Endothelial cell of umbilical vein (primary cell): ENCODE results near the gene SELPLG. TPM values are rescaled to one million over a fixed set of nuclear protein-coding genes. Genes with fewer than 3 reads are reported as not detected.

Experiments
- BruUV-seq: library from RNA; stranded (reverse); fragments of 400-500 nt; replicated peaks from 2 replicates; lab custom pipeline; 2021; lab: Mats Ljungman, UMichigan
- CTCF ChIA-PET: fragments of 300-600, 350-600 bp; sonication (Branson Sonifier 250); formaldehyde crosslinking; loops from one replicate; lab custom pipeline; 2021; ENCODE audit warnings: antibody characterized with exemption, inconsistent platforms; lab: Charles Lee
- POLR2A ChIA-PET: fragments of 300-600, 350-600 bp; sonication (Branson Sonifier 250); formaldehyde crosslinking; loops from one replicate; lab custom pipeline; 2021; ENCODE audit warnings: antibody characterized with exemption, inconsistent platforms; lab: Charles Lee
- DNase-seq: peaks from one replicate; pipeline ENCODE4 v3.0.0-alpha.2; 2011; ENCODE audit warnings: low read depth, low spot score
- FAIRE-seq: peaks from 2 replicates; lab custom pipeline; 2011; peaks lifted over from hg19 to GRCh38; lab: Jason Lieb, UNC
- H2AFZ ChIP-seq: 2 replicates; pipeline ENCODE4 v1.6.0; 2012; ENCODE audit warnings: low read depth, low read length, control low read depth, inconsistent platforms
- H3K27ac ChIP-seq: 2 replicates; pipeline ENCODE4 v1.5.1; 2011; ENCODE audit warnings: low read depth, mild to moderate bottlenecking, control low read depth, low read length, moderate library complexity; ENCODE audit not compliant: insufficient read depth
- H3K27me3 ChIP-seq, 2 experiments: 2 replicates each; pipeline versions ENCODE4 v1.6.0 to v1.6.1; 2011; ENCODE audit warnings: low read length in 2 of 2, mixed read lengths in 1 of 2; ENCODE audit not compliant: control insufficient read depth in 2 of 2, insufficient read depth in 2 of 2
- H3K36me3 ChIP-seq, 2 experiments: 2 replicates in 1 of 2; 3 replicates in 1 of 2; pipeline ENCODE4 v1.5.1; 2011; ENCODE audit warnings: low read length in 2 of 2, mild to moderate bottlenecking in 1 of 2, moderate library complexity in 1 of 2; ENCODE audit not compliant: control insufficient read depth in 2 of 2, insufficient read depth in 2 of 2; ENCODE audit errors: extremely low read depth in 1 of 2
- H3K4me1 ChIP-seq: 3 replicates; pipeline ENCODE4 v1.5.1; 2011; ENCODE audit warnings: mild to moderate bottlenecking, low read length; ENCODE audit not compliant: control insufficient read depth, insufficient read depth; ENCODE audit errors: extremely low read depth
- H3K4me2 ChIP-seq: 2 replicates; pipeline ENCODE4 v1.6.1; 2011; ENCODE audit warnings: low read length, control low read depth, mixed read lengths; ENCODE audit not compliant: insufficient read depth
- H3K4me3 ChIP-seq, 3 experiments: fragments of 200-600 bp in 1 of 3; sonication (generic), shearing (Covaris generic) in 1 of 3; replicated peaks in 1 of 3; 2 replicates each; pipeline ENCODE4 v1.5.1; 2011 to 2016; ENCODE audit warnings: control low read depth in 3 of 3, low read length in 3 of 3, mild to moderate bottlenecking in 2 of 3, inconsistent platforms in 1 of 3, low read depth in 1 of 3, moderate library complexity in 1 of 3; ENCODE audit not compliant: insufficient read depth in 1 of 3
- H3K79me2 ChIP-seq: 2 replicates; pipeline ENCODE4 v1.6.0; 2012; ENCODE audit warnings: low read length, inconsistent platforms; ENCODE audit not compliant: control insufficient read depth, insufficient read depth
- H3K9ac ChIP-seq: replicated peaks from 2 replicates; pipeline ENCODE3; 2011; ENCODE audit warnings: low read length, control low read depth; ENCODE audit not compliant: insufficient read depth; ENCODE audit errors: extremely low read depth
- H3K9me1 ChIP-seq: replicated peaks from 3 replicates; pipeline ENCODE4 v1.6.0; 2011; ENCODE audit warnings: mild to moderate bottlenecking, low read length; ENCODE audit not compliant: control insufficient read depth, insufficient read depth; ENCODE audit errors: extremely low read depth
- H3K9me3 ChIP-seq: replicated peaks from 2 replicates; pipeline ENCODE4 v1.5.1; 2012; ENCODE audit warnings: low read length, inconsistent platforms; ENCODE audit not compliant: control insufficient read depth, insufficient read depth
- H4K20me1 ChIP-seq: replicated peaks from 2 replicates; pipeline ENCODE3; 2011; ENCODE audit warnings: mild to moderate bottlenecking, low read length; ENCODE audit not compliant: control insufficient read depth, insufficient read depth; ENCODE audit errors: extremely low read depth
- EZH2 ChIP-seq: IDR thresholded peaks from 2 replicates; pipeline ENCODE4 v1.6.1; 2012; ENCODE audit warnings: borderline replicate concordance, low read depth, mild to moderate bottlenecking, moderate library complexity, low read length, inconsistent platforms; ENCODE audit not compliant: severe bottlenecking
- FOS ChIP-seq: IDR thresholded peaks from 2 replicates; pipeline ENCODE4 v1.6.1; 2011; ENCODE audit warnings: mild to moderate bottlenecking, low read length, moderate library complexity, borderline replicate concordance; ENCODE audit not compliant: insufficient read depth
- GATA2 ChIP-seq: IDR thresholded peaks from 2 replicates; pipeline ENCODE4 v1.7.0; 2011; ENCODE audit warnings: low read depth, mild to moderate bottlenecking, moderate library complexity, mixed read lengths, low read length; ENCODE audit not compliant: insufficient read length, insufficient read depth
- JUN ChIP-seq: IDR thresholded peaks from 2 replicates; pipeline ENCODE4 v1.6.1; 2011; ENCODE audit warnings: borderline replicate concordance, low read depth; ENCODE audit not compliant: insufficient read length, insufficient read depth
- MYC ChIP-seq: IDR thresholded peaks from one replicate; pipeline ENCODE4 v1.6.1; 2011; ENCODE audit warnings: mild to moderate bottlenecking, low read depth, low read length
- POLR2A ChIP-seq: IDR thresholded peaks from 2 replicates; pipeline ENCODE4 v1.6.1; 2012; ENCODE audit warnings: low read depth, mild to moderate bottlenecking, control low read depth, low read length
- POLR2AphosphoS5 ChIP-seq: IDR thresholded peaks from 2 replicates; pipeline ENCODE4 v1.6.1; 2012; ENCODE audit warnings: low read depth, mild to moderate bottlenecking, control low read depth, low read length, moderate library complexity; ENCODE audit not compliant: insufficient read depth
- dilution Hi-C: fragments of 300-500 bp; cut with MboI; formaldehyde crosslinking; loops from one replicate; pipeline ENCODE4 v1.15.0; 2019; ENCODE audit warnings: low sequenced_read_pairs; ENCODE audit not compliant: extremely low pct_ligation_motif_present
- intact Hi-C: fragments of 100-400 bp; cut with micrococcal nuclease; formaldehyde crosslinking; loops from one replicate; pipeline ENCODE4 v1.10.0; 2022
- polyA plus RNA-seq, 4 experiments: library from polyadenylated mRNA; depleted of rRNA in 3 of 4; stranded (reverse) in 3 of 4; unstranded in 1 of 4; fragments of >200 nt; gene quantifications; 2 replicates each; pipeline versions ENCODE4 v1.2.1 to v1.2.3, GENCODE V29; 2011 to 2012; ENCODE audit warnings: missing spikeins in 1 of 4
- total RNA-seq: library from RNA; stranded (reverse); gene quantifications from 2 replicates; pipeline ENCODE4 v1.2.3, GENCODE V29; 2021
- TF ChIP-seq, protein P1 (sequence below): IDR thresholded peaks from 2 replicates; pipeline ENCODE4 v1.6.1; 2011; ENCODE audit not compliant: insufficient read depth, insufficient read length
- TF ChIP-seq, protein P2 (sequence below), 2 donors: IDR thresholded peaks; 1 replicate in 1 of 2; 2 replicates in 1 of 2; pipeline ENCODE4 v1.5.1; 2011; ENCODE audit warnings: low read length in 2 of 2, mild to moderate bottlenecking in 2 of 2, moderate library complexity in 2 of 2, control low read depth in 1 of 2, inconsistent platforms in 1 of 2, low read depth in 1 of 2; ENCODE audit not compliant: insufficient read depth in 1 of 2; ENCODE audit errors: extremely low read depth in 1 of 2

Gene SELPLG
- total and polyA plus RNA-seq, 2 donors (not counting 3 experiments of a cell fraction or from before 2014, with no cell fraction given): 1.0 to 1.2 TPM

DNA sequence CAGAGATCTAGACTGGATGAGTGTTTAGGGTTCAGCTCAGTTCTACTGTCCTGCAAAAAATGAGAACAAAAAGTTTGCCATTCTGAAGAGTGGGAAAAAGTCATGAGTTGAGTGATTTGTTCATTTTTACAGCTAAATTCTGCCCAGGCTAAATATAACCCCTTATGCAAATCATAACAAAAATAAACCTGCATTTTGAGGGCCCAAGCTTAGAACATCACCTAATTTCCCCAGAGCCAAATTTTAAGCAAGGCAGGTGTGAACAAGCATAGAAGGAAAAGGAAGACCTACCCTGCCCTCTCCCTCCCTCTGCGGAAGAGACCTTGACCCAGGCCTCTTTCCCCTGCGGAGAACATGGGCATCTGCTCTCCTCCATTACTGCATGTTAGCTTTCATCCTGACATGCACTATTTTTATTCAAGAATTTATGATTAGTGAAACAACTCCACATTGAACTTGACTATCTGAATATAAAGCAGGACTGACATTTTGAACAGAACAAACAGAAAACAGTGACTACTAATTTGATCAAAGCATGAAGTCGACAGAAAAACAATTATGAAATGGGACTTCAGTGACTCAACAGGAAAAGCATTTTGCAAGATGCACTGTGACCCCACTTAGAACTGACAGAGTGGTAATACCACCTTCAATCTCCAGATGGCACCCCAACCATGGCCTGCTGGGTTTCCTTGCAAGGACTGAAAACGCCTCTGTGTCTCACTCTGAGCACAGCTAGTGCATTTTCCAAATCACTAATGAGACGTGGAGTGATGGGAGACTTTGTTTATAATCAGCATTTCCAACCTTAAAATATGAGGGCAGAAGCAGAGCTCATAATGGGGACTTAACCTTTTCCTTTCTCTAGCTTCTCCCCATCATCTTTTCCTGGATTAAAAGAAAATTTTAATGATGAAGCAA, 30.9 kb upstream of the SELPLG start:
- peak overlapping the region; percentile 60 for H3K9ac ChIP-seq
- ChIA-PET POLR2A (interaction anchor here (0.9 to 2.2 kb wide), 5 partner anchors 20 to 139 kb away, joined by 3 to 9 read pairs (median 4); no protein-coding TSS in a partner anchor), CTCF (interaction anchor here (0.7 to 9.5 kb wide), 46 partner anchors 11 to 427 kb away, joined by 3 to 173 read pairs (median 4); partner anchors contain the start of genes ISCU, SART3 and SSH1)
- dilution Hi-C loops (loop anchor here (25.0 kb wide), 1 partner anchor 173 kb away; no protein-coding TSS in a partner anchor), intact Hi-C loops (loop anchor here (1.0 to 2.0 kb wide), 10 partner anchors 20 to 429 kb away; partner anchors contain the start of genes ALKBH2 and CORO1C)
- DNase-seq (peak; percentile 99), FAIRE-seq (peak; percentile 90)
- H3K9me3 ChIP-seq: no peaks in the 10 kb centered on the region
- H3K27me3 ChIP-seq: no peaks in the 10 kb centered on the region
- no peaks in the 10 kb centered on the region for H3K9me1 ChIP-seq
- H3K4me3 ChIP-seq: peak overlapping the region in 1 of 3 experiments; percentile 45
- H3K4me1 ChIP-seq: peaks cover 20% of the 10 kb centered on the region
- H4K20me1 ChIP-seq: no peaks in the 10 kb centered on the region
- peaks cover 80% of the 10 kb centered on the region for H3K79me2 ChIP-seq
- peaks cover 2 to 7% of the 10 kb centered on the region in 2 experiments for H3K36me3 ChIP-seq
- H3K4me2 ChIP-seq: peak overlapping the region; percentile 95
- BruUV-seq: no TSS peak
- no peak overlapping the region for H2AFZ ChIP-seq
- peak overlapping the region; percentile 82 for H3K27ac ChIP-seq
- TF ChIP-seq GATA2: no peak
- TF ChIP-seq POLR2AphosphoS5: peak; percentile 64
- peak; percentile 89 for TF ChIP-seq JUN
- no peak for TF ChIP-seq MYC
- no peak for TF ChIP-seq POLR2A
- TF ChIP-seq EZH2: no peak
- TF ChIP-seq FOS: peak; percentile 74
- TF ChIP-seq, protein P1, sequence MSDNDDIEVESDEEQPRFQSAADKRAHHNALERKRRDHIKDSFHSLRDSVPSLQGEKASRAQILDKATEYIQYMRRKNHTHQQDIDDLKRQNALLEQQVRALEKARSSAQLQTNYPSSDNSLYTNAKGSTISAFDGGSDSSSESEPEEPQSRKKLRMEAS: no peak
- TF ChIP-seq, protein P2, sequence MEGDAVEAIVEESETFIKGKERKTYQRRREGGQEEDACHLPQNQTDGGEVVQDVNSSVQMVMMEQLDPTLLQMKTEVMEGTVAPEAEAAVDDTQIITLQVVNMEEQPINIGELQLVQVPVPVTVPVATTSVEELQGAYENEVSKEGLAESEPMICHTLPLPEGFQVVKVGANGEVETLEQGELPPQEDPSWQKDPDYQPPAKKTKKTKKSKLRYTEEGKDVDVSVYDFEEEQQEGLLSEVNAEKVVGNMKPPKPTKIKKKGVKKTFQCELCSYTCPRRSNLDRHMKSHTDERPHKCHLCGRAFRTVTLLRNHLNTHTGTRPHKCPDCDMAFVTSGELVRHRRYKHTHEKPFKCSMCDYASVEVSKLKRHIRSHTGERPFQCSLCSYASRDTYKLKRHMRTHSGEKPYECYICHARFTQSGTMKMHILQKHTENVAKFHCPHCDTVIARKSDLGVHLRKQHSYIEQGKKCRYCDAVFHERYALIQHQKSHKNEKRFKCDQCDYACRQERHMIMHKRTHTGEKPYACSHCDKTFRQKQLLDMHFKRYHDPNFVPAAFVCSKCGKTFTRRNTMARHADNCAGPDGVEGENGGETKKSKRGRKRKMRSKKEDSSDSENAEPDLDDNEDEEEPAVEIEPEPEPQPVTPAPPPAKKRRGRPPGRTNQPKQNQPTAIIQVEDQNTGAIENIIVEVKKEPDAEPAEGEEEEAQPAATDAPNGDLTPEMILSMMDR (IDR thresholded peaks at IDR 0.05; ENCODE audit: extremely low read depth in 1 of 2, insufficient read depth in 1 of 2, low read depth in 1 of 2, low read length in 2 of 2): peak; percentile 84 to 93
